T-helper 1 cell treated with Interleukin-12 subunit alpha and Interleukin-12 subunit beta and Interleukin-4 antibody, amounts not matched to agents 30 μg/mL and 1 μg/mL, for 36 hours (primary cell): Measurements from ENCODE around the gene DDX52.

Source experiments
- H3K27ac Mint-ChIP-seq: one replicate; pipeline ENCODE4 v1.8.0; 2021; ENCODE audit warnings: mild to moderate bottlenecking, mixed read lengths
- H3K27me3 Mint-ChIP-seq: one replicate; pipeline ENCODE4 v1.8.0; 2021; ENCODE audit warnings: low read depth, mixed read lengths
- H3K36me3 Mint-ChIP-seq: one replicate; pipeline ENCODE4 v1.8.0; 2021; ENCODE audit warnings: low read depth, mixed read lengths
- H3K4me1 Mint-ChIP-seq: one replicate; pipeline ENCODE4 v1.8.0; 2021; ENCODE audit warnings: low read depth, mixed read lengths
- H3K4me3 Mint-ChIP-seq: one replicate; pipeline ENCODE4 v1.8.0; 2021; ENCODE audit warnings: mild to moderate bottlenecking, moderate library complexity, mixed read lengths
- H3K9me3 Mint-ChIP-seq: one replicate; pipeline ENCODE4 v1.8.0; 2021; ENCODE audit warnings: mixed read lengths

DDX52 gene

DNA sequence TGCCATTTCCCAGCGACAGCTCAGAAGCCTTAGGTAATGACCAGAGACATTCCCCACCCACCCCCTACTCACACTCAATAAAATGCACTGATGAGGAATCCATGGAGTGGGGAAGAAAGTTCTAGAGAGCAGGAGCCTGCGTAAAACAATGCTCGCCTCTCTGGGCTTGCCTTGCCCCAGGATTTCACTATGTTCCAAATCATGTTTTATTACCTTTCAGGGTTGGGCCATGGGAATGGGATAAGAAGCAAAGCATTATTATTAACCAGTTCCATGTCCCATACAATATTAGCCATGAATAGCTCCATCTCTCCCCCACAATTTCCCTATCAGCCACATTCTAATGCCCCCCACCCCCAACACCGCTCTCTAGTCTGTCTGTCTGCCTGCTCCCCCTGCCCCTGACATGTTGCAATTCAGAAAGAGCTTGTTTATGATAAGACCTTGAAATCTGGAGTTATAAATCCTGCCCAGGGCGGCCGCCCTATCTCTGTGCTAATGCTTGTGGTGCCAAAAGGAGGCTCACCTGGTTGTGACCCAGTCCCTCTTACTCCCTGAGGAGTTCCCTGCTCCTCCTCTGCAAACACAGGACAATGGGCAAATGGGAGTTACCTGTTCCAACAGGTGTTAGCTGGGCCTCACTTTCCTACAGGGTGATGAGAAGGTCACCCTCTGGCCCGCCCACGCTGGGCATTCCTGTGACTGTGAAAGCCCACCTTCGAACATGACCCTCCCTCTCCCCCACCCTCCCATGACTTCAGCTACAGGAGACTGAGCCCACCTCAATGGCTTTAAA, 28.0 kb upstream of the DDX52 start:
- Mint-ChIP-seq H3K27me3 (peaks cover 3% of the 10 kb centered on the region), H3K9me3 (no peaks in the 10 kb centered on the region), H3K4me1 (no peaks in the 10 kb centered on the region), H3K36me3 (no peaks in the 10 kb centered on the region), H3K27ac (no peak overlapping the region), H3K4me3 (no peak overlapping the region)

DNA sequence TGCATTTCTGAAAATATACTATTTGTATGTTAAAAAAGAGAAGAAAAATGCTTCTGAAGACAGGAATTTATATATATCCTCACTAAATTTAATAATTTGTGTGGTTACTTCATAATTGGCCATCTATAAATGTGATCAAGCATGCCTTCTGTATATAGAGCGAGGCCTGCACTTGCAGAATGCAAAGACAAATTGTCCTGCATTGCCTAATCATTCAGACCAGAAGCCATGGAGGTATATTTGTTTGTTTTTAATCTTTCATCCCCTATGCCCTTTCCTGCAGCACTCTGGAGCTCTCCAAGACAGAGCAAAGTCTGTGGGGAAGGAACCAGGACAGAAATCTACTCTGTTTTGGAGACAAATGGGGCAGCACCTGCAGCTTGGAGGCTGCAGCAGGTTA, 23.8 kb upstream of the DDX52 start:
- peaks cover 13% of the 10 kb centered on the region for H3K27me3 Mint-ChIP-seq
- no peak overlapping the region for H3K27ac Mint-ChIP-seq
- H3K36me3 Mint-ChIP-seq = no peaks in the 10 kb centered on the region
- no peak overlapping the region for H3K4me3 Mint-ChIP-seq
- no peaks in the 10 kb centered on the region for H3K9me3 Mint-ChIP-seq
- H3K4me1 Mint-ChIP-seq = no peaks in the 10 kb centered on the region

DNA sequence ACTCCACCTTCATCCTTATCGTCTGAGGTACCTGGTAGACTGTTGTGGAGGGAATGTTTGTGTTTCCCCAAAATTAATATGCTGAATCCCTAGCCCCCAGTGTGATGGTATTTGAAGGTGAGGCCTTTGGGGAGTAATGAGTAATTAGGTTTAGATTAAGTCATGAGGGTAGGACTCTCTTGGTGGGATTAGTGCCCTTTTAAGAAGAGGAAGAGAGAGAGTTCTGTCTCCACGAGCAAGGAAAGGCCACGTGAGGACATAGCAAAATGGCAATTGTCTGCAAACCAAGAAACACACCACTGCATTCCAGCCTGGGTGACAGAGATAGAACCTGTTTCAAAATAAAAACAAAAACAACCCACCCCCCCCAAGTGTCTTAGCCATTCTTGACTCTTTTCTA, 21.0 kb upstream of the DDX52 start:
- Mint-ChIP-seq H3K4me3 (no peak overlapping the region), H3K9me3 (no peaks in the 10 kb centered on the region), H3K4me1 (no peaks in the 10 kb centered on the region), H3K27me3 (peaks cover 26% of the 10 kb centered on the region), H3K36me3 (no peaks in the 10 kb centered on the region), H3K27ac (no peak overlapping the region)

DNA sequence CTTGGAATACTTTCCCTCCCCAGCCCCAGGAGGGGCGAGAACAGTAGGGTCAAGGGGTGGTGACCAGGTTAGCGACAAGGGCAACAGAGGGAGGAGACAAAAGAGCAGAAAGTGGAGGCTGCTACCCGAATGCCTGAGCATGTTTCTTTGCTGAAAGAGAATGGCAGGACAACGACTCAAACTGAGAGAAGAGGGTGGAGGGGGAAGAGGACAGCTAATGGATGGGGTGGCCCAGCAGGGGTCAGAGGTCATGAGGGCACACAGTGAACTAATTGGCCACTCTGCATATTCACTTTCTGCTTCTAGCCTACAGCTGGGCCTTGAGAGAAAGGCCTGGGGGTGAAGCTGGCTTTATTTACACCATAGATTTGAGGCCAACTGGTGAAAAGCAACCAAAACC, 19.1 kb upstream of the DDX52 start:
- H3K27me3 Mint-ChIP-seq = peaks cover 28% of the 10 kb centered on the region
- H3K9me3 Mint-ChIP-seq = no peaks in the 10 kb centered on the region
- H3K4me3 Mint-ChIP-seq = no peak overlapping the region
- no peak overlapping the region for H3K27ac Mint-ChIP-seq
- H3K36me3 Mint-ChIP-seq = no peaks in the 10 kb centered on the region
- no peaks in the 10 kb centered on the region for H3K4me1 Mint-ChIP-seq

DNA sequence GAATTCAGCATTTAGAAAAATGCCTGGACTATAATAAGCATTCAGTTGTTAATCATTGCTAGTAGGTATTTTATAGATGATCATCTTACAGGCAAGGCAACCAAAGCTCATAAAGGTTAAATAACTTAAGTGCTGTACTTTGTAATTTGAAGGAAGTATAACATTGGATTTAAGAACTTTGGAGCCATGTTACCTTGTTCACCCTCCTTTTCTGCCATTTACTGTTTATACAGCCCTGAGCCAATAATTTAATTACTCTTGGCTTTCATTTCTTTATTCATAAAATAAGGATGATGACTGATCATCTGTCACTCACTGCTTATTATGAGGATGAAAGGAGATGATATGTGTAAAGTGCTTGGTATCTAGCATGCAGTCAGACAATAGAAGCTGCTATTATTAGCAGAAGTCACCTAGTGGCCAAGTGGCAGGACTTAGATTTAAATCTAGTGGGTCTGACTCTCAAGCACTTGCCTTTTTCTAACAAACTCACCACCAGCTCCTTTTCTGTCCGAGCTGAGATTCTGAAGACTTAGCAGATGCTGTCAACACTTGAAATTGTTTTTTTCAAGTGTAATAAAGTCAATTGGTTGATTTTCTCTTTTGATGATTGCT, 18.3 kb upstream of the DDX52 start:
- Mint-ChIP-seq H3K4me1 (no peaks in the 10 kb centered on the region), H3K27ac (no peak overlapping the region), H3K9me3 (no peaks in the 10 kb centered on the region), H3K27me3 (peaks cover 29% of the 10 kb centered on the region), H3K4me3 (no peak overlapping the region), H3K36me3 (no peaks in the 10 kb centered on the region)

DNA sequence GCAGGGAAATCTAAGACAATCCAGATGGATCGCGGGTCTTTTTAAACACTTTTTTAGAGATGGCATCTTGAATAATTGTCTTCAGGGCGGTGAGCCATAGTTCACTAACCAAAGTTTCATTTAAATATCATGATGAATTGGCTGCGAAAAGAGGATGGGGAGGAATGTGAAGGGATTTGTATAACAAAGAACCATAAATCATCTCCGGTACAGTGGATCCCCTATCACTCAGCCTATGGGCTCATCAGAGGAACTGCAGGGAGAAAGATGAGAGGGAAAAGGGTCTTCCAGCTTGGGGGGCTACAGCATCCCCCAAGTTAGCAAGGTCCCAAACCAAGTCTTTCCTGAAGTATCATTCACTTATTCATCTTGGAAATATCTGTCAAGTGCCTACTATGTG, 16.7 kb upstream of the DDX52 start:
- peaks cover 25% of the 10 kb centered on the region for H3K27me3 Mint-ChIP-seq
- H3K27ac Mint-ChIP-seq = no peak overlapping the region
- H3K4me1 Mint-ChIP-seq = no peaks in the 10 kb centered on the region
- no peak overlapping the region for H3K4me3 Mint-ChIP-seq
- no peaks in the 10 kb centered on the region for H3K36me3 Mint-ChIP-seq
- no peaks in the 10 kb centered on the region for H3K9me3 Mint-ChIP-seq

DNA sequence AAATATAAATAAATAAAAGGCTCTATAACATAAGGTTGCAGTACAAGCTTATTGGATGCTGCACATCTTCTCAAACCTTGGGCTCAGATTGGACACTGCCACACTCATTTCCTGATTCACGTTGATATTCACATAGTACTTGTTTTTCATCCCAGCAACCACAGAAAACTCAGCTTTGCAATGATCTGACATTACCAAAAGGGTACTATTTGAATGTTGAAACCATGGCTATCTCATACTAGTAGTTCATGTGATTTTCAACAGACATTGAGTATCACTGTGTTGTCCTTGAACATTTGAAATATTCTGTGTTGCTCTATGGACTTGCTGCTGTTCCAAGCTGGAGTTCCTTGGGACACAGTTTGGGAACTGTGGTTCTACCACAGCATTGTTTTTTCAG, 14.0 kb upstream of the DDX52 start:
- Mint-ChIP-seq H3K27me3 (peaks cover 36% of the 10 kb centered on the region), H3K4me1 (no peaks in the 10 kb centered on the region), H3K9me3 (no peaks in the 10 kb centered on the region), H3K4me3 (no peak overlapping the region), H3K27ac (no peak overlapping the region), H3K36me3 (no peaks in the 10 kb centered on the region)

DNA sequence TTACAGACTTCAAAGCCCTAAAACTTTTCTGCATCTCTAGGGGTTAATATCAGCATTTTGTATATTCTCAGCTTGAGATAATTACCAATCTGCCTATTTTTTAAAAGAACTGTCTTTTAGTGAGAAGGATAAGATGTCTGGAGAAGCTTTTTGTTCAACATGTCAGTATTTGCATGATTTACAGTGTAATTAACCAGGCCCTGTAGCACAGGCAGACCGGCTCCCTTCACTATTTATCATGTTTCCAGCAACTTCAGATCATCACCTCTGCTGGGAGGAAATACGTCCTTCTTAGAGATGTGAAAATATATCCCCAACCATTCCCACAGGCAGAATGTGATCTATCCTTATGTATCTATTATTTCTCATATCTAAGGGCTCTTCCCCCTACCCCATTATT, 8.6 kb upstream of the DDX52 start:
- Mint-ChIP-seq H3K27me3 (peaks cover 54% of the 10 kb centered on the region), H3K27ac (no peak overlapping the region)

DNA sequence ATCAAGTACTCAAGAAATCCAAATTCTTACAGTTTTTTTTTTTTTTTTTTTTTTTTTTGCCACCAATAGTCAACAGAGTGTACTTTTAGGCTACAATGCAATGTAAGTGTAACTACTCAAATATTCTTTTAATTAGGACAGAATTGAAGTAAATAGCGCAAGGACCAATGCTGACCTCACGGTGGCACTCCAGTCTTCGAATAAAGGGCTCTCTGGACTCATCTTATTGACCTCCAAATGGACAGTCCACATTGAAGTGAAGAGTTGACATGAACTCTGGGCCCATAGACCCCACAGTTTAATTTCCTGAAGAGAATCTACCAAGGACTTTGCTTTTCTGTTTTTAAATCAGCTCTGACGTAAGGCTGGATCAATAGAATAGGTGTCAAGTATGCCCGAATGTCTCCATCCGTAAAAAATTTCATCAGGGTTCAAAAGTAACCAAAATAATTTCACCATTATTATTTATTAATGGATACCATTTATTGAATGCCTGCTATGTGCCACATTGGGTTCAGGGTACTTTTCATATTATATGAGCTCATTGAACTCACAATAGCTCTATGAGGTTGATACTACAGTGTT, 7.3 kb upstream of the DDX52 start:
- Mint-ChIP-seq H3K36me3 (no peaks in the 10 kb centered on the region), H3K27me3 (peaks cover 68% of the 10 kb centered on the region), H3K4me3 (no peak overlapping the region)

More for the DNA sequence above, 8.6 kb upstream of the DDX52 start:
- Mint-ChIP-seq H3K9me3 (no peaks in the 10 kb centered on the region), H3K4me1 (peaks cover 9% of the 10 kb centered on the region), H3K4me3 (no peak overlapping the region), H3K36me3 (no peaks in the 10 kb centered on the region)

DNA sequence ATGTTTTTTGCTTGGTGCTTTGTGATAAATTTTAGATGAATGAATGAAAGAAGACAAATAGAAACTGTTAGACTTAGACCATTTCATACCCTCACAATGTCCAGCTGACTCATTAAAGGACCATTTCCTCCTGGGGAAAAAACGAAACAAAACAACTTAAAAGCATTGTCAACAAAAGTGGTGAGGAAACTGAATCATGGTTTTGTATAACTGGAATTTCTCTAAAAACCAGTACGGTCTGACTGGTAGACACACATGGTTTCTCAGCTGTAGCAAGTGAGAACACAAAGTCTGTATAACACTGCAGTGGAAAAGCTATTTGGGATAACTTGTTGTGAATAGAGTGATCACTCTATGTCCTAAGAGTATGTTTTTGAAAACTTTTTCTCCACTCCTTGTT, 5.3 kb upstream of the DDX52 start:
- no peaks in the 10 kb centered on the region for H3K9me3 Mint-ChIP-seq
- H3K27me3 Mint-ChIP-seq = peaks cover 69% of the 10 kb centered on the region
- H3K4me3 Mint-ChIP-seq = no peak overlapping the region
- H3K27ac Mint-ChIP-seq = no peak overlapping the region
- no peaks in the 10 kb centered on the region for H3K36me3 Mint-ChIP-seq
- H3K4me1 Mint-ChIP-seq = peaks cover 12% of the 10 kb centered on the region

More for the DNA sequence above, 7.3 kb upstream of the DDX52 start:
- Mint-ChIP-seq H3K27ac (no peak overlapping the region), H3K4me1 (peaks cover 9% of the 10 kb centered on the region), H3K9me3 (no peaks in the 10 kb centered on the region)

DNA sequence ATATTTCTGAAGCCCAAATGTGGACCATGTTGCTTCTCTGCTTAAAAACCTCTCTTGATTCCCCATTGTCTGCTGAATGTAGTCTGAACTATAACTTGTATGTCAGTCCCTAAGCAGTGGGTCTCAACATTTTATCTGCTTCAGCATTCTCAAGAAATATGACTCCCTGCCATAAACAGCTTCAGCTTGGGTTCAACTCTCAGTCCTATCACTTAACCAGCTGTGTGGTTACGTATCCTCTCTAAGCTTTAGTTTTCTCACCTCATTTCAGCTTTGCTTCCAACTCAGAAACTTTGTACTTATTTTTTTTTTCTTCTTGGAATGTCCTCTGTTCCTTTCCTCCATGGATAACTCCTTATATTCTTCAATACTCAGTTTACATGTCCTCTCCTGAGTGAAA, 4.6 kb upstream of the DDX52 start:
- Mint-ChIP-seq H3K4me3 (no peak overlapping the region), H3K4me1 (peaks cover 16% of the 10 kb centered on the region), H3K36me3 (peaks cover 2% of the 10 kb centered on the region), H3K9me3 (no peaks in the 10 kb centered on the region), H3K27ac (no peak overlapping the region), H3K27me3 (peaks cover 65% of the 10 kb centered on the region)

DNA sequence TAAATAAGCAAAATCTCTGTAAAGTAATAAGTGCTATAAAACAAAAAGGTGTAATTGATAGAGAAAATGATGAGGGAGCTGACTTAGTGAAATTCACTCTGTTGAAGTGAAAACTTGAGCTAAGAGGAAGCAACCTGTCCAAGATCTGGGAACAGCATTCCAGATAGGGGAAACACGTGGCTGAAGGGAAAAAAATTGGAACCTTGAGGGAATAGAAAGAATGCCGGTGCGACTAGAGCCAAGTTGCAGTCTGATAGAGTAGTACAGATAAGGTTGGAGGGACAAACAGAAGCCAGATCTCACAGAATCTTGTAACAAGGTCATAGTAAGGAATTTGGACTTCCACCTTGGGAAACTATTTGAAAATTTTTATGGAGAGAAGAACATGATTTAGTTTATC, 623 bp upstream of the DDX52 start:
- H3K27ac Mint-ChIP-seq = no peak overlapping the region
- H3K27me3 Mint-ChIP-seq = peaks cover 43% of the 10 kb centered on the region
- H3K36me3 Mint-ChIP-seq = peaks cover 17% of the 10 kb centered on the region
- H3K9me3 Mint-ChIP-seq = no peaks in the 10 kb centered on the region
- H3K4me3 Mint-ChIP-seq = peak overlapping the region; percentile 91
- peaks cover 34% of the 10 kb centered on the region for H3K4me1 Mint-ChIP-seq

DNA sequence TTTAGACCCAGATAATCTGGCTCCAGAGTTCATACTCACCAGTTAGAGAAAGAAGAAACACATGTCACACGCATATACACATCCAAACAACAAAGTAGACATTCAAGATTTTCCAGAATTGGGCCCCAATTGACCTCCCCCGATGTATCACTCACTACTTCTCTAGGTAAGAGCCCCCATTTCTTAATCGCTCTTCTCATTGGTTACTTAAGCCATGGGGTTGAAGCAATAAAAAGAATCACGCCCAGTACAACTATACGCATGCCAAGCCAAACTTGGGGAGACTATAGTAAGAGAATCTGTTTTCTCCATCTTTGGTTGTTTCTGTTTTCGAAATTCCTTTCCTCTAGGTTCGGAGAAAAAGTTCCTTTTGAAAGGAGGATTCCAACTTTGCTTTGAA, 565 bp downstream of the DDX52 start:
- peak overlapping the region; percentile 87 for H3K27ac Mint-ChIP-seq
- peaks cover 25% of the 10 kb centered on the region for H3K36me3 Mint-ChIP-seq
- peaks cover 30% of the 10 kb centered on the region for H3K4me1 Mint-ChIP-seq
- H3K4me3 Mint-ChIP-seq = peak overlapping the region; percentile 91
- H3K9me3 Mint-ChIP-seq = no peaks in the 10 kb centered on the region
- peaks cover 31% of the 10 kb centered on the region for H3K27me3 Mint-ChIP-seq

DNA sequence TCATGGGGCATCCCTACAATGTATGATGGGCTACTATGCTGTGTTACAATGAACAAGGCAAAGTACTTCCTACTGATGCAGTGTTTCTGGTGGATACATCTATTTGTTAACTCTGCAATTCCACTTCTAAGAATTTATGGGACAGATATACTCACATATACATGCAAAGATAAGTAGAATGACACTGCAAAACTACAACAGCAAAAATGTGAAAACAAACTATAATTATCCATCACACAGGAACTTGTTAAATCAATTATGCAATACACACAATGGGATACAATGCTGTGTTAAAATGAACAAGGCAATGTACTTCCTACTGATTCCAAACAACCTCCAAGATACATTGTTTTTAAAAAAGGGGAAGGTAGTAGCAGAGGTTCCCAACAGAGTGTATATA, 3.2 kb downstream of the DDX52 start:
- Mint-ChIP-seq H3K27me3 (peaks cover 12% of the 10 kb centered on the region), H3K4me3 (no peak overlapping the region), H3K4me1 (peaks cover 31% of the 10 kb centered on the region), H3K27ac (no peak overlapping the region), H3K36me3 (peaks cover 36% of the 10 kb centered on the region), H3K9me3 (no peaks in the 10 kb centered on the region)

DNA sequence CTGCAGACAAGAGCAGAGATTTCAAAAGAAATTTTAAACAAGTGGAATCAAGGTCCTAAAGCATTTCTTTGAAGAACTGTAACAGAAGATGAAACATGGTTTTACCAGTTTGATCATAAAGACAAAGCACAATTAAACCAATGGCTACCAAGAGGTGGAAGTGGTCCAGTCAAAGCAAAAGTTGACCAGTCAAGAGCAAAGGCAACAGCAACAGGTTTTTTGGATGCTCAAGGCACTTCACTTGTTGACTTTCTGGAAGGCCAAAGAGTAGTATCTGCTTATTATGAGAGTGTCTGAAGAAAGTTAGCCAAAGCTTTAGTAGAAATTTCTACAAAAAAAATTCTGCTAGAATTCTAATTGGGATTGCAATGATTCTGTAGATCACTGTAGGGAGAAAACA, 5.3 kb downstream of the DDX52 start:
- Mint-ChIP-seq H3K9me3 (no peaks in the 10 kb centered on the region), H3K4me1 (peaks cover 24% of the 10 kb centered on the region), H3K4me3 (no peak overlapping the region), H3K27ac (no peak overlapping the region), H3K36me3 (peaks cover 37% of the 10 kb centered on the region), H3K27me3 (no peaks in the 10 kb centered on the region)
